ENCODE measurements around the gene SFPQ. TPM values are rescaled to one million over a fixed set of nuclear protein-coding genes. Genes with fewer than 3 reads are reported as not detected.

The SFPQ gene
- total and polyA plus RNA-seq, 2 donors (not counting 1 experiment from before 2014, with no cell fraction given): 192 to 411 TPM

DNA sequence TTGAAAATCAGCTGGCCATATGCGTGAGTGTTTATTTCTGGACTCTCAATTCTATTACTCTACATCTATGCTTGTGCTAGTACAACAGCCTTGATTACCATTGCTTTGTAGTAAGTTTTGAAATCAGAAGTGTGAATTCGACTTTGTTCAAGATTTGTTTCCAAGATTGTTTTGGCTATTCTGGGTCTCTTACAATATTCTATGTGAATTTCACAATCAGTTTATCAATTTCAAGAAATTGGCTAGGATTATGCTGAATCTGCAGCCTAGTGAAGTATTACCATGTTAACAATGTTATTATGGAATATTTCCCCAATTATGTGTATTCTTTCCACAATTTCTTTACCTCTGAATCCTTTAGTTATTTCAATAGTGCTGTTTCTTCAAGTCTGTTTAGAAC, 19.5 kb downstream of the SFPQ start:
- CTCF ChIA-PET: no interaction called here
- no peaks in the 10 kb centered on the region for H3K79me2 ChIP-seq (ENCODE audit: control insufficient read depth, insufficient read depth, low read length)
- H3K36me3 ChIP-seq (replicated peaks in 1 of 2; ENCODE audit: control extremely low read depth in 1 of 2, control insufficient read depth in 1 of 2, extremely low read depth in 1 of 2, insufficient read depth in 2 of 2, low read length in 1 of 2): peaks cover 8 to 34% of the 10 kb centered on the region in 2 experiments
- TF ChIP-seq EZH2 (IDR thresholded peaks at IDR 0.05; ENCODE audit: borderline replicate concordance, insufficient read depth, low read depth, low read length, poor library complexity, severe bottlenecking): no peak
- TF ChIP-seq, protein P1, sequence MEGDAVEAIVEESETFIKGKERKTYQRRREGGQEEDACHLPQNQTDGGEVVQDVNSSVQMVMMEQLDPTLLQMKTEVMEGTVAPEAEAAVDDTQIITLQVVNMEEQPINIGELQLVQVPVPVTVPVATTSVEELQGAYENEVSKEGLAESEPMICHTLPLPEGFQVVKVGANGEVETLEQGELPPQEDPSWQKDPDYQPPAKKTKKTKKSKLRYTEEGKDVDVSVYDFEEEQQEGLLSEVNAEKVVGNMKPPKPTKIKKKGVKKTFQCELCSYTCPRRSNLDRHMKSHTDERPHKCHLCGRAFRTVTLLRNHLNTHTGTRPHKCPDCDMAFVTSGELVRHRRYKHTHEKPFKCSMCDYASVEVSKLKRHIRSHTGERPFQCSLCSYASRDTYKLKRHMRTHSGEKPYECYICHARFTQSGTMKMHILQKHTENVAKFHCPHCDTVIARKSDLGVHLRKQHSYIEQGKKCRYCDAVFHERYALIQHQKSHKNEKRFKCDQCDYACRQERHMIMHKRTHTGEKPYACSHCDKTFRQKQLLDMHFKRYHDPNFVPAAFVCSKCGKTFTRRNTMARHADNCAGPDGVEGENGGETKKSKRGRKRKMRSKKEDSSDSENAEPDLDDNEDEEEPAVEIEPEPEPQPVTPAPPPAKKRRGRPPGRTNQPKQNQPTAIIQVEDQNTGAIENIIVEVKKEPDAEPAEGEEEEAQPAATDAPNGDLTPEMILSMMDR (IDR thresholded peaks at IDR 0.05): no peak
- POLR2A ChIA-PET: no interaction called here
- ATAC-seq (ENCODE audit: low read depth) (no peak), DNase-seq (no peak)
- no peaks in the 10 kb centered on the region for H3K9me3 ChIP-seq (ENCODE audit: control extremely low read depth in 1 of 3, control insufficient read depth in 2 of 3, insufficient read depth in 1 of 3, low read length in 2 of 3)
- Mint-ChIP-seq H3K27ac (no peak overlapping the region), H3K27me3 (no peaks in the 10 kb centered on the region), H3K9me3 (ENCODE audit: insufficient read depth) (no peaks in the 10 kb centered on the region), H3K4me1 (peaks cover 4% of the 10 kb centered on the region), H3K4me3 (no peak overlapping the region)
- H2AFZ ChIP-seq (ENCODE audit: insufficient read depth, low read depth, low read length, poor library complexity, severe bottlenecking): no peak overlapping the region
- H3K27me3 ChIP-seq (replicated peaks in 1 of 4; ENCODE audit: control extremely low read depth in 1 of 4, control insufficient read depth in 3 of 4, insufficient read depth in 4 of 4, low read length in 3 of 4): no peaks in the 10 kb centered on the region
- no peaks in the 10 kb centered on the region for H3K4me1 ChIP-seq (ENCODE audit: control insufficient read depth in 2 of 2, insufficient read depth in 2 of 2, low read length in 2 of 2)
- no peak overlapping the region for H3K4me2 ChIP-seq (replicated peaks; ENCODE audit: low read depth, low read length, poor library complexity, severe bottlenecking)
- H3K27ac ChIP-seq (ENCODE audit: low read length in 2 of 2): no peak overlapping the region
- intact Hi-C loops (cut with micrococcal nuclease): no loop called here
- no peak overlapping the region for H3K9ac ChIP-seq (ENCODE audit: low read length)
- no CpG with 5 or more reads among the region's 2 CpGs for WGBS (ENCODE audit: insufficient coverage)
- H3K4me3 ChIP-seq (ENCODE audit: control extremely low read depth in 1 of 5, extremely low read depth in 1 of 5, insufficient read depth in 1 of 5, low read depth in 2 of 5, low read length in 4 of 5): no peak overlapping the region
- peaks cover 4% of the 10 kb centered on the region for H4K20me1 ChIP-seq (ENCODE audit: control insufficient read depth, insufficient read depth, low read length, poor library complexity, severe bottlenecking)

DNA sequence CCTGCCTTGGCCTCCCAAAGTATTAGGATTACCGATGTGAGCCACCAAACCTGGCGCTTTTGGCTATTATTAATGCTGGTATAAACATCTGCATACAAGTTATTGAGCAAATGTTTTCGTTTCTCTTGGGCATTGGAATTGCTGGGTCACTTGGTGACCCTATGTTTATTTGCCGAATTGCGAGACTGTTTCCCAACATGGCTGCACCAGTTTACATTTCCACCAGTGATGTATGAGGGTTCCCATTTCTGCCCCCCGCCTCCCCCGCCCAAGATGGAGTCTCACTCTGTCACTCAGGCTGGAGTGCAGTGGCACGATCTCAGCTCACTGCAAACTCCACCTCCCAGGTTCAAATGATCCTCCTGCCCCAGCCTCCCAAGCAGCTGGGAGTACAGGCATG, 20.9 kb downstream of the SFPQ start:
- no peaks in the 10 kb centered on the region for H3K27me3 ChIP-seq (replicated peaks in 1 of 4; ENCODE audit: control extremely low read depth in 1 of 4, control insufficient read depth in 3 of 4, insufficient read depth in 4 of 4, low read length in 3 of 4)
- no peaks in the 10 kb centered on the region for H4K20me1 ChIP-seq (ENCODE audit: control insufficient read depth, insufficient read depth, low read length, poor library complexity, severe bottlenecking)
- Mint-ChIP-seq H3K27me3 (no peaks in the 10 kb centered on the region), H3K4me1 (no peaks in the 10 kb centered on the region), H3K27ac (no peak overlapping the region), H3K4me3 (no peak overlapping the region), H3K9me3 (ENCODE audit: insufficient read depth) (no peaks in the 10 kb centered on the region)
- DNase-seq (no peak), ATAC-seq (ENCODE audit: low read depth) (no peak)
- POLR2A ChIA-PET: no interaction called here
- no peak overlapping the region for H3K27ac ChIP-seq (ENCODE audit: low read length in 2 of 2)
- intact Hi-C loops (cut with micrococcal nuclease): no loop called here
- no peak overlapping the region for H3K9ac ChIP-seq (ENCODE audit: low read length)
- no peaks in the 10 kb centered on the region for H3K79me2 ChIP-seq (ENCODE audit: control insufficient read depth, insufficient read depth, low read length)
- no peak overlapping the region for H3K4me2 ChIP-seq (replicated peaks; ENCODE audit: low read depth, low read length, poor library complexity, severe bottlenecking)
- H3K4me1 ChIP-seq (ENCODE audit: control insufficient read depth in 2 of 2, insufficient read depth in 2 of 2, low read length in 2 of 2): no peaks in the 10 kb centered on the region
- TF ChIP-seq EZH2 (IDR thresholded peaks at IDR 0.05; ENCODE audit: borderline replicate concordance, insufficient read depth, low read depth, low read length, poor library complexity, severe bottlenecking): no peak
- TF ChIP-seq, protein P1 (IDR thresholded peaks at IDR 0.05): no peak
- CTCF ChIA-PET: interaction anchor here (0.7 kb wide), 1 partner anchor 26 kb away, joined by 3 read pairs; no protein-coding TSS in a partner anchor
- 94% methylated on average over 7 of the region's 8 CpGs for WGBS (ENCODE audit: insufficient coverage)
- H3K4me3 ChIP-seq (ENCODE audit: control extremely low read depth in 1 of 5, extremely low read depth in 1 of 5, insufficient read depth in 1 of 5, low read depth in 2 of 5, low read length in 4 of 5): no peak overlapping the region
- no peaks in the 10 kb centered on the region for H3K9me3 ChIP-seq (ENCODE audit: control extremely low read depth in 1 of 3, control insufficient read depth in 2 of 3, insufficient read depth in 1 of 3, low read length in 2 of 3)
- no peak overlapping the region for H2AFZ ChIP-seq (ENCODE audit: insufficient read depth, low read depth, low read length, poor library complexity, severe bottlenecking)
- H3K36me3 ChIP-seq (replicated peaks in 1 of 2; ENCODE audit: control extremely low read depth in 1 of 2, control insufficient read depth in 1 of 2, extremely low read depth in 1 of 2, insufficient read depth in 2 of 2, low read length in 1 of 2): peaks cover 7 to 20% of the 10 kb centered on the region in 2 experiments
